ENCODE results near the gene RNPS1.

DNA sequence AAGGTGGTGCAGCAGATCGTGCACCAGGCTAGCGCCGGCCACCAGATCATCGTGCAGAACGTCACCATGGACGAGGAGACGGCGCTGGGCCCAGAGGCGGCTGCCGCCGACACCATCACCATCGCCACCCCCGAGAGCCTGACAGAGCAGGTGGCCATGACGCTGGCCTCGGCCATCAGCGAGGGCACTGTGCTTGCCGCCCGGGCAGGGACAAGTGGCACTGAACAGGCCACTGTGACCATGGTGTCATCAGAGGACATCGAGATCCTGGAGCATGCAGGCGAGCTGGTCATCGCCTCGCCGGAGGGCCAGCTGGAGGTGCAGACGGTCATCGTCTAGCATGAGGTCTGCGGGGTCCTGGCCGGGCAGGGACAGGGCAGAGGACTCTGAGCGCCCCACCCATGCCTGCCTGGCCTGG is 32.7 kb downstream of the RNPS1 start:
- TF ChIP-seq CTCF (IDR thresholded peaks at IDR 0.05) (no peak), POLR2A (IDR thresholded peaks at IDR 0.05) (no peak)

All from testis (tissue), 2 donors.